ENCODE data around the gene TNFAIP6. TPM values are rescaled to one million over a fixed set of nuclear protein-coding genes. Genes with fewer than 3 reads are reported as not detected.
A peak's percentile ranks its signal among the peaks of the same experiment; 100 is the strongest.

TNFAIP6 gene
- total RNA-seq, 1 donor from 2014 or later, result 3.0 TPM

DNA sequence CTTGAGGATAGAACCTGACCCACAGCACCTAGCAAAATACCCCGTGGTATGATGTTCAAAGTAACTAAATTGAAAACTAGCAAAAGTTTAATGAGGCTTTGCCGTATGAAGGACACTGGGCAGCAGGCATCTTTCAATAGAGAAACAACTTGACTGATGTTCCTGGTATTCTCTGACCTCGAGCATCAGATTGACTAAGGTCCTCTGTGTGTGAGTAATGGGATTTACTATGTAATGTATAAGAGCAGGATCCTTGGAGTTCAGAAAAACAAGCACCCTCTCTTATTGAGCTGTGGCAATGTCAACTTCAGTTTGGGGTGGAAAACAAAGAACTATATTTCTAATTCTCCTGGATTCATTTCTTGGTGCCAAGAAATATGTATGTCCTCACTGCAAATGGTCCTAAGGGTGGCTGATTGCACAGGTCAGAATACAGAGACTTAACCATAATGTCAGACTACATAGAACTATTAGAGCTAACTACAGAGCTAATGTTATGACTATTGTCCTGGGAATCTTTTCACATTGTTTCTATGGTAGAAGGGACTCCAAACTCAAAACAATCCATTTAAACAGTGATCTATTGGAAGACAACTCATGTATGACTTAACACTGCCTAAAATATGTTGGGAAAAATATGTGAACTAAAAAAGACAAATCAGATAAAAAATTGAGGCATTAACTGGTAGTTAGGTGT is 4.4 kb downstream of the TNFAIP6 start:
- H3K4me3 ChIP-seq, result no peak overlapping the region

DNA sequence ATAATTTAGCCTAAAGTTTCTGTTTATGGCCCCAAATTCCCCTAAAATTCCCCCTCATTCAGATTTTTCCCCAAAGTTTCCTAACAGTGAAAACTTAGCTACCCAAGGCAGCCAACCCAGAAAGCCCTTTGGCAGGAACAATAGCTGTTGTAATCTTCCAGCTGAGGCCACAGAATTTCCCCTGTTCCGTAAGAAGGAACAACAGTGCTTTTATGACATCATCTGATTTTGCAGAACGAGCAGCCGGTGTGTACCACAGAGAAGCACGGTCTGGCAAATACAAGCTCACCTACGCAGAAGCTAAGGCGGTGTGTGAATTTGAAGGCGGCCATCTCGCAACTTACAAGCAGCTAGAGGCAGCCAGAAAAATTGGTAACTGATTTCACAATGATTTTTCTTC is 6.3 kb downstream of the TNFAIP6 start:
- Histone ChIP-seq H3K9me3 (no peaks in the 10 kb centered on the region), H3K36me3 (no peaks in the 10 kb centered on the region), H3K27ac (no peak overlapping the region), H3K4me1 (no peaks in the 10 kb centered on the region), H3K4me3 (no peak overlapping the region), H3K27me3 (no peaks in the 10 kb centered on the region)
- TF ChIP-seq, protein P1, sequence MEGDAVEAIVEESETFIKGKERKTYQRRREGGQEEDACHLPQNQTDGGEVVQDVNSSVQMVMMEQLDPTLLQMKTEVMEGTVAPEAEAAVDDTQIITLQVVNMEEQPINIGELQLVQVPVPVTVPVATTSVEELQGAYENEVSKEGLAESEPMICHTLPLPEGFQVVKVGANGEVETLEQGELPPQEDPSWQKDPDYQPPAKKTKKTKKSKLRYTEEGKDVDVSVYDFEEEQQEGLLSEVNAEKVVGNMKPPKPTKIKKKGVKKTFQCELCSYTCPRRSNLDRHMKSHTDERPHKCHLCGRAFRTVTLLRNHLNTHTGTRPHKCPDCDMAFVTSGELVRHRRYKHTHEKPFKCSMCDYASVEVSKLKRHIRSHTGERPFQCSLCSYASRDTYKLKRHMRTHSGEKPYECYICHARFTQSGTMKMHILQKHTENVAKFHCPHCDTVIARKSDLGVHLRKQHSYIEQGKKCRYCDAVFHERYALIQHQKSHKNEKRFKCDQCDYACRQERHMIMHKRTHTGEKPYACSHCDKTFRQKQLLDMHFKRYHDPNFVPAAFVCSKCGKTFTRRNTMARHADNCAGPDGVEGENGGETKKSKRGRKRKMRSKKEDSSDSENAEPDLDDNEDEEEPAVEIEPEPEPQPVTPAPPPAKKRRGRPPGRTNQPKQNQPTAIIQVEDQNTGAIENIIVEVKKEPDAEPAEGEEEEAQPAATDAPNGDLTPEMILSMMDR (IDR thresholded peaks at IDR 0.05), result no peak
- ATAC-seq (peak; percentile 88), DNase-seq (no peak)
- intact Hi-C loops (cut with DNase I), result no loop called here

More for the DNA sequence above, 4.4 kb downstream of the TNFAIP6 start:
- DNase-seq (no peak), ATAC-seq (no peak)
- Histone ChIP-seq H3K27ac (no peak overlapping the region), H3K36me3 (no peaks in the 10 kb centered on the region), H3K4me1 (no peaks in the 10 kb centered on the region), H3K27me3 (no peaks in the 10 kb centered on the region), H3K9me3 (no peaks in the 10 kb centered on the region)
- TF ChIP-seq, protein P1 (IDR thresholded peaks at IDR 0.05), result no peak
- intact Hi-C loops (cut with DNase I), result no loop called here

DNA sequence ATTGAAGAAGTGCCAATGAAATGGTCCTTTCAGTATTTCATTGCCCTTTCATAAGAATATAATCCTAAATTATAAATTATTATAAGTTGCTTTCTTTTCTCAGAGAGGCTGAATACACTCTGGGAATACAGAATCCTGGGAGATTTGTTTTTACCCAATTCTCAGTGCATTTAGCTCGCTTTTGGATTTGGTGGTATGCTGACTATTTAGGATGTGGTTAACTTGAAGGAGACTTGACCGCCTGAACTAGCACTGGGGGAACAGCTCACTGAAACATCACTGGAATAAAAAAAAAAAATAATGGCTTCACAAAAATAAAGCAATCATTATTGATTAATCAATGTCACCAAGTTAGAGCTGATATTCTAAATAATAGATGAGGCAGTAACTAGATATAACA is 10.2 kb downstream of the TNFAIP6 start:
- TF ChIP-seq, protein P1 (IDR thresholded peaks at IDR 0.05), result no peak
- intact Hi-C loops (cut with DNase I), result no loop called here
- no peaks in the 10 kb centered on the region for H3K4me1 ChIP-seq
- no peaks in the 10 kb centered on the region for H3K9me3 ChIP-seq
- no peak overlapping the region for H3K27ac ChIP-seq
- DNase-seq (no peak), ATAC-seq (no peak)
- no peaks in the 10 kb centered on the region for H3K27me3 ChIP-seq
- no peaks in the 10 kb centered on the region for H3K36me3 ChIP-seq
- H3K4me3 ChIP-seq, result no peak overlapping the region

DNA sequence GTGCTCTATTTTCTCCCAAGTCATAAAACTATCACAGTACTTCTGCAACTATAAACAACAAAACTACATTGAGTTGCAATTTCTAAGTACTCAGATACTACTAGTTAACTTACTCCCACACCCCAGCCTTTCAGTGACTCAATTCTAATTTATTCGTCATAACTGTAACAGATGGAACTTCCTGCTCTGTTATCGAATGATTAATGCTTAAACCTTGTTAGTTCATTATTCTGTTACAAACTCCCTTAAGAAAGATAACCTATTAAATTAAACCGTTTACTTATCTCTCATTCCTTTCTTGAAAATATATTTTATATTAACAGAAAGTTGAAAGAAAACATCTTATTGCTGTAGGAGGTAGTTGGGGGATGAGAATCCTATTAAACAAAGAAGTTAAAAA is 17.0 kb downstream of the TNFAIP6 start:
- ATAC-seq (no peak), DNase-seq (no peak)
- Histone ChIP-seq H3K9me3 (no peaks in the 10 kb centered on the region), H3K27me3 (no peaks in the 10 kb centered on the region), H3K27ac (no peak overlapping the region), H3K4me3 (no peak overlapping the region), H3K36me3 (no peaks in the 10 kb centered on the region), H3K4me1 (no peaks in the 10 kb centered on the region)
- intact Hi-C loops (cut with DNase I), result no loop called here
- TF ChIP-seq, protein P1 (IDR thresholded peaks at IDR 0.05), result no peak

DNA sequence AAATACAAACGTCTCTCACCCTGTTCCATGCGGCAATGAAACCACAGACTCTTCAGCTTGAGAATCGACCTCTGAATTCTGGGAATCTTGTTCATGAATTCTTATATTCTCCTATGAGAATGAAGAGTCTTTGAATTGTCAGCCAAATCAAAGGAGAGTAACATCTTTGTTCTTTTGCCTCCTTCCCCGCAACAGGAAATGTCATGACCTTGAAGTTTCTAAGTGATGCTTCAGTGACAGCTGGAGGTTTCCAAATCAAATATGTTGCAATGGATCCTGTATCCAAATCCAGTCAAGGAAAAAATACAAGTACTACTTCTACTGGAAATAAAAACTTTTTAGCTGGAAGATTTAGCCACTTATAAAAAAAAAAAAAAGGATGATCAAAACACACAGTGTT is 21.8 kb downstream of the TNFAIP6 start:
- Histone ChIP-seq H3K27ac (no peak overlapping the region), H3K36me3 (no peaks in the 10 kb centered on the region), H3K27me3 (no peaks in the 10 kb centered on the region), H3K4me1 (no peaks in the 10 kb centered on the region), H3K4me3 (no peak overlapping the region), H3K9me3 (no peaks in the 10 kb centered on the region)
- TF ChIP-seq, protein P1 (IDR thresholded peaks at IDR 0.05), result no peak
- intact Hi-C loops (cut with DNase I), result no loop called here
- DNase-seq (no peak), ATAC-seq (no peak)

All from upper lobe of right lung (tissue), 1 donor.